T-helper 2 cell treated with Interferon-gamma antibody and Interleukin-4, amounts not matched to agents 5 μg/mL and 100 μg/mL, for 36 hours (primary cell): ENCODE results near the gene CTH.

Source experiments
- DNase-seq: peaks from one replicate; pipeline ENCODE4 v3.0.0; 2021; ENCODE audit warnings: low spot score
- H3K27ac Mint-ChIP-seq: one replicate; pipeline ENCODE4 v1.8.0; 2021; ENCODE audit warnings: mild to moderate bottlenecking, mixed read lengths
- H3K27me3 Mint-ChIP-seq: one replicate; pipeline ENCODE4 v1.8.0; 2021; ENCODE audit warnings: low read depth, mixed read lengths
- H3K36me3 Mint-ChIP-seq: one replicate; pipeline ENCODE4 v1.8.0; 2021; ENCODE audit warnings: low read depth, mixed read lengths
- H3K4me1 Mint-ChIP-seq: one replicate; pipeline ENCODE4 v1.8.0; 2021; ENCODE audit warnings: low read depth, mixed read lengths
- H3K4me3 Mint-ChIP-seq: one replicate; pipeline ENCODE4 v1.8.0; 2022; ENCODE audit warnings: mild to moderate bottlenecking, moderate library complexity, mixed read lengths
- H3K9me3 Mint-ChIP-seq: one replicate; pipeline ENCODE4 v1.8.0; 2021; ENCODE audit warnings: mixed read lengths

CTH gene

DNA sequence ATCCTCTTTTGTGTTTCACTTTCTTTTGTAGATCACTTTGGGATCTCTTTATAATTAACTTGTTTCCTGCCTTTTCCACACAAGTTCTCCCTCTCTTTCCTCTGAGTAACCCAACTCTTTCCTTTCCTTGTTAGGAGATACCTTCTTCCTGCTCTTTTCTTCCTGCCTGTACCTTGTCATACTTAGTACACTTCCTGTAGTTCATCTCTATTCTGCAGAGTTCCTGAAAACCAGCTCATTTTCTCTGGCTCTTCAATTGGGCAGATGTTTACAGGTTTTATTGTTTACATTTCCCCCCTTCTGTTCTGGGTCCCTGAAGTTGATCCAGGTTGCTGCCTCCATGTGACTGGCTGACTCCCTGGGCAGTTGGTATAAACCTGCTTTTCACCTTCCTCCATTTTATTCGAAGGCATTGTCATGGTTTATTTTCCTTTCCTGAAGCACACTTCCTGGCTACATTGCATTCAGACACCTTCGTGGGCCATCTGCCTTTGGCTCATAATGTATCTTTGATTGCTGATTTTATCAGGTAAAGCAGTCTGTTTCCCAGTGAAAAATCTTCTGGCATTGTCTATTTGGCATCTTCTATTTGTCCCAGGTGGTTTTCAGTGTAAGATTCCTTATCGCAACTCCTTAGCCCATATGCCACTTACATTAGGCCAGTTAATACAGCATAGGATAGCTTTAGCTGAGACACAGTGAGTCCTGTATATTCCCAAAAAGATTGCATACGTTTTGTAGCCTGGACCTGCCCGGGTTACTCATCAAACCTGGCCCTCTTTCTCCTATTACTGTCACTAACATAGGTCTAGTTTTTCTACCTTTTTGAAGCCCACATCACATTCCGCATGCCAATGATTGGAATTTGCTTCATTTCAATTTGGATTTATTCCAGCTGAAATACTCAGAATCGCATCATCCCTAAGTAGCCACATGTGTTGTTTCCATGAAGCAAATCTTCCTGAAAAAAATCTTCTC lies 15.4 kb downstream of the CTH start:
- DNase-seq, result no peak
- H3K27ac Mint-ChIP-seq, result peak overlapping the region; percentile 68
- H3K4me3 Mint-ChIP-seq, result no peak overlapping the region
- H3K36me3 Mint-ChIP-seq, result peaks cover 25% of the 10 kb centered on the region
- no peaks in the 10 kb centered on the region for H3K9me3 Mint-ChIP-seq
- peaks cover 14% of the 10 kb centered on the region for H3K4me1 Mint-ChIP-seq
- H3K27me3 Mint-ChIP-seq, result no peaks in the 10 kb centered on the region

DNA sequence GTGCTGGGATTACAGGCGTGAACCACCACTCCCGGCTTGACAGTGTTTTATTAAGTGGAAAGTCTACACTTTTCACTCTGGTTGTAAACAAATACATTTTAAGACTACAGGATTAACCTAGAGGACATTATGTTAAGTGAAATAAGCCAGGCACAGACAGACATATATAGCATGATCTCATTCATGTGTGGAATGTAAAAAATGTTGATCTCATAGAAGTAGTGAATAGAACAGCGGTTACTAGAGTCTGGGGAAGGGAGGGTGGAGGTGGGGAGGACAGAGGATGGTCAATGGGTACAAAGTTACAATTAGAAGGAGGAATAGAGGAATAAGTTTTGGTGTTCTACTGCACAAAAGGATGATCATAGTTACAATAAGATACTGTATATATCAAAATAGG lies 16.9 kb downstream of the CTH start:
- Mint-ChIP-seq H3K36me3 (peaks cover 31% of the 10 kb centered on the region), H3K27ac (no peak overlapping the region), H3K9me3 (no peaks in the 10 kb centered on the region), H3K27me3 (no peaks in the 10 kb centered on the region), H3K4me1 (peaks cover 14% of the 10 kb centered on the region), H3K4me3 (no peak overlapping the region)
- DNase-seq, result no peak

DNA sequence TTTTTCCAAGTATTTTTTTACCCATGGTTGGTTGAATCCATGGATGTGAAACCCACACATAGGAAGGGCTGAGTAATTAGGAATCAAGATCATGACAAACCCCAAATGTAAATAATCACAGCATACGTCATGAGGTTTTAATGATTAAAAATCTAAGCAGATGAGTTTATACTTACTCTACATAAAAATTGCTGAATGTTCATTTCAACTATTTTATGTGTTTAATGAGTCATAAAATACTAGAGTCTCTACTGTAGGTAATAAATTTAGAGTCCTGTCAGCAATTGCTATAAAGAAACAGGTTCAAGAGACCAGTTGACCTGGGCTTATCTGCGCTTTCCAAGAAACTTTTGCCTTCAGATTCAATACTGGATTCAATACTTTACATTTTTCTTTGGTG lies 18.2 kb downstream of the CTH start:
- DNase-seq, result no peak
- Mint-ChIP-seq H3K4me3 (no peak overlapping the region), H3K36me3 (peaks cover 30% of the 10 kb centered on the region), H3K27me3 (no peaks in the 10 kb centered on the region), H3K9me3 (no peaks in the 10 kb centered on the region), H3K27ac (no peak overlapping the region), H3K4me1 (peaks cover 14% of the 10 kb centered on the region)

DNA sequence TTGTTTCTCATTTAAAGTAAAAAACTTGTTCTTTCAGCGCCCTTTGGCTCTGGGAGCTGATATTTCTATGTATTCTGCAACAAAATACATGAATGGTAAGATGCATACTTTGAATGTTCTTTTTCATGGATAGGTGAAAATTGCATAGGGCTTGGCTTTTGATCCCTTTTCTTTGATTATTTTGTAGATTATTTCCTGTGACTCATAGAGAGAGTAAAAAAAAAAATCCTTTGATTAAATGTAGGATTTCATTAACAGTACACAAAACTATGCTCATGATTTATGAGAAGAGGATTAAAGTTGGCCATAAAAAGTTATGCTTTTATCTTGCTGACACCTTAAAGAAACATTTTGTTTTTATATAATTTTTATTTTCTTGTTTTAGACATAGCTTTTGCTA lies 18.7 kb downstream of the CTH start:
- DNase-seq, result no peak
- H3K27ac Mint-ChIP-seq, result no peak overlapping the region
- H3K4me3 Mint-ChIP-seq, result no peak overlapping the region
- peaks cover 30% of the 10 kb centered on the region for H3K36me3 Mint-ChIP-seq
- peaks cover 14% of the 10 kb centered on the region for H3K4me1 Mint-ChIP-seq
- H3K9me3 Mint-ChIP-seq, result no peaks in the 10 kb centered on the region
- no peaks in the 10 kb centered on the region for H3K27me3 Mint-ChIP-seq

DNA sequence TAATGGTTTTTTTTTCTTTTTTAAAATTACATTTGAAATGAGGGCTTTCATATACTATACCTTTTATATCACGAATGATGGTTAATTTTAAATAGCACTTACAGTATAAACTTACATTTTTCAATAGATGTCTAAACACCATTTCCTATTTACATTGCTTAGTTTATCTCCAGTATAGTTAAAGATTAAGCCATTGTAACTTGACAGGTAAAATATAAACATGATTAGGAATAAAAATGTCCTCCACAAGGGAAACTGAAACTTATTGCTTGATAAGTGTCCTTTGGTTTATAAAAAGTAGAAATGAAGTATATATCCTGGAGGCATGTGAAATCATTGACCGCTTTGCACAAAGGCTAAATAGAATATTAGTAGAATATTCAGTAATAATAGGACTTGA lies 20.2 kb downstream of the CTH start:
- H3K36me3 Mint-ChIP-seq, result peaks cover 29% of the 10 kb centered on the region
- H3K4me1 Mint-ChIP-seq, result peaks cover 7% of the 10 kb centered on the region
- H3K4me3 Mint-ChIP-seq, result no peak overlapping the region
- H3K27ac Mint-ChIP-seq, result no peak overlapping the region
- no peak for DNase-seq
- no peaks in the 10 kb centered on the region for H3K27me3 Mint-ChIP-seq
- no peaks in the 10 kb centered on the region for H3K9me3 Mint-ChIP-seq

DNA sequence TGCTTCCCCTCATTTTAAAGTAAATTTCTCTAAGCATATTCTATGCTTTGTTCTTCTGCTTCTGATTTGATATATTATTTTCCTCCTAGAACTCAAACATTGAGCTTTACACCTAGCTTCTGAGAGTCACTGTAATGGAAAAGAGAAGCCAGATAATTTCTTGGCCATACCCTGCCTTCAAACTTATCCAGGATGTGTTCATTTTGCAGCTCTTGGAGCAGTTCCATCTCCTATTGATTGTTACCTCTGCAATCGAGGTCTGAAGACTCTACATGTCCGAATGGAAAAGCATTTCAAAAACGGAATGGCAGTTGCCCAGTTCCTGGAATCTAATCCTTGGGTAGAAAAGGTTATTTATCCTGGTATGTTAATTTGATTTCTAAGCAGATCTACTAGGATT lies 20.8 kb downstream of the CTH start:
- Mint-ChIP-seq H3K27ac (no peak overlapping the region), H3K9me3 (no peaks in the 10 kb centered on the region), H3K4me3 (no peak overlapping the region), H3K27me3 (no peaks in the 10 kb centered on the region), H3K36me3 (peaks cover 29% of the 10 kb centered on the region), H3K4me1 (peaks cover 7% of the 10 kb centered on the region)
- no peak for DNase-seq

DNA sequence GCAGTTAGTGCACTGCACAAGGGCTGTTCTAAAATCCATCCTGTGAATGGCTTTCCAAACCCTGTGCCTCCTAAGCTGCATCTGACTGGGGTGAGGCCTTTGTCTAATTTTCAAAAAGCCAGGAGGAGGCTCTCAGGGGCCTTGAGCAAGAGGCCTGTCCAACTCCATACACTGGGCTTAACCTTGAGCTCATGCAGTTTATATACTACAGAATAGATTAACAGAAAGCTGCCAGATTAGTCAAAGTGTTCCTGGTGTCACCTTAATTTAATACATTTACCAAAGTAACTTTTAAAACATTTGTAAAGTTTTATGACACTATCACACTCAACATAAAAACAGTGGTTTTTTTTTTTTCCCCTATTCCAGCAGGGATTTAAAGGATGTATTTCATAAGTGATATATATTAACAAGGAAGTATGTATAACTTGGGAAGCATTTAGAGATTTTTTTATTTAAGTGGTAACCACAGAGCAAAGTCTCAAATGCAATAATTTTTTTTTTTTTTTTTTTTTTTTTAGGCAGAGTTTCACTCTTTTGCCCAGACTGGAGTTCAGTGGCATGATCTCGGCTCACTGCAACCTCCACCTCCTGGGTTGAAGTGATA lies 23.3 kb downstream of the CTH start:
- no peak for DNase-seq
- Mint-ChIP-seq H3K27ac (no peak overlapping the region), H3K27me3 (no peaks in the 10 kb centered on the region), H3K4me3 (no peak overlapping the region), H3K4me1 (peaks cover 5% of the 10 kb centered on the region), H3K9me3 (no peaks in the 10 kb centered on the region), H3K36me3 (peaks cover 21% of the 10 kb centered on the region)

DNA sequence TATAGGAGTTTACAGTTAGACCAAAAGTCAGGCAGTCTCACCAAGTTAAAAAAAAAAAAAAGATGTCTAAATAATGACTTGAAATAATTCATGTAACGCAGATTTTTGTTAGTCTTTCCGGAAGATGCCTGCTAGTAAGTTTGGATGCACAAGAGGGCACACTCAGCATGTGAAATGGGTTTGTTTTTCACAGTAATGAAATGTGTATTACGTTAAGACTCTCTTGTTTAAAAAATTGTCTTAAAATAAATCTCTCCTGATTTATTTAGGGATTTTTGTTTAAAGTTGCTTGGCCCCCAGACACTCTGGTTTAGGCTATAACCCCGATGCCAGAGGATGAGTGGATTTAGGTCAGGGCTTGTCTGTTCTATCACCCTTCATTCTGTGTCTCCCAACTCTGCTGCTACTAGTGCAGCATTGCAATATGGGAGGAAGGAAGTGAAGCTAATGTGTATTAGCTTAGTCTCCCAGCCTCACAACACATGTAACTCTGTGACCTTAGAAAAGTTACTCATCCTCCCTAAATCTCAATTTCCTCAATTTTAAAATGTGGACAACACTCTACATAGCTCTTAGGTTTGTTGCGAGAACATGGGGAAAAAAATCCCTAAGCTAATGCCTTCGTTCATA lies 25.7 kb downstream of the CTH start:
- DNase-seq, result no peak
- H3K4me3 Mint-ChIP-seq, result no peak overlapping the region
- peaks cover 22% of the 10 kb centered on the region for H3K36me3 Mint-ChIP-seq
- H3K4me1 Mint-ChIP-seq, result peaks cover 3% of the 10 kb centered on the region
- H3K9me3 Mint-ChIP-seq, result no peaks in the 10 kb centered on the region
- no peaks in the 10 kb centered on the region for H3K27me3 Mint-ChIP-seq
- H3K27ac Mint-ChIP-seq, result no peak overlapping the region

DNA sequence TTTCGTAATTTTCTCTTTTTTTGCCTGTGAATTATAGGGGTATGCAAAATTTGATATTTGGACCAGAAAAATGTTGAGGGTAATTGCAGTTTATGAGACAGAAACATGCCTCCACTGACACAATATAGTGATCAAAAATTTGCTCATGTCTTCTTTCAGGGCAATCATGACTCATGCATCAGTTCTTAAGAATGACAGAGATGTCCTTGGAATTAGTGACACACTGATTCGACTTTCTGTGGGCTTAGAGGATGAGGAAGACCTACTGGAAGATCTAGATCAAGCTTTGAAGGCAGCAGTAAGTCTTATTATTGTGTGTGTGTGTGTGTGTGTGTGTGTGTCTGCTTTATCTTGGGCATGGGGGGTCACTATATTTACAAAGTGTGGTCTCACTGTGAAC lies 27.5 kb downstream of the CTH start:
- H3K4me1 Mint-ChIP-seq, result peaks cover 3% of the 10 kb centered on the region
- H3K27ac Mint-ChIP-seq, result no peak overlapping the region
- no peaks in the 10 kb centered on the region for H3K9me3 Mint-ChIP-seq
- H3K36me3 Mint-ChIP-seq, result peaks cover 16% of the 10 kb centered on the region
- H3K4me3 Mint-ChIP-seq, result no peak overlapping the region
- DNase-seq, result peak; percentile 23
- H3K27me3 Mint-ChIP-seq, result no peaks in the 10 kb centered on the region

DNA sequence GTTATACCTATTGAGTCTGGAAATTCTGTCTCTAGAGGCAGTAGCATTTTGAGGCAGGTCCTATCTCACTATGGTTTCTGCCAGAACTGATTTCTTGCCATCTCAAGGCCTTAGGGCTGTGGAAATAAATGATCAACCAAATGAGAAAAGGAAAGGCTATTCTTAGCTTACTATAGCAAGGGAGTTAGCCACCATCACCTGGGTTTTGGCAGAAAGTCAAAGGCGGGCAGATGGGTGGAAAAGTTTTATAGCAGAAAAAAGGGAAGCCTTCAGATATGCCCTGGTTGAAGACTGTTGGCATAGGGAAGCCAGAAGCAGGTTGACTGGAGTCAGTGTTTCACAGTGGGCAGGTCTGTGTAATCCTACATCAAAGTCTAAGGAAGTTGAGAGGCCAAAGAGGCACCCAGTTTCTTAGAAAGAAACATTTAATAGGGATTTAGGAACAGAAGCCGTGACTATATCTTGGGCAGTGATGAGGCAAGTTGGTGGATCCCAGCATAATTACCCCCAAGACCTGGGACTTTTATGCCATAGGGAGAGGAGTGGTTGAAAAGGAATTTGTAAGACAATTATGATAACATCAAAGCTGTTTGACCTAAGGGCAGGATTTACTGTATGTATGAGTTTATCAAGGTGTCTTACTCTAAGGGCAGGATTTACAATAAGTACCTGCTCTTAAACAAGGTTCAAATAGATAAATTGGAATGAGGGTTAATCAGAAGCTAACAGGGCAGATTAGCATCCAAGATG lies 29.7 kb downstream of the CTH start:
- no peak for DNase-seq
- H3K9me3 Mint-ChIP-seq, result no peaks in the 10 kb centered on the region
- peaks cover 8% of the 10 kb centered on the region for H3K36me3 Mint-ChIP-seq
- no peak overlapping the region for H3K27ac Mint-ChIP-seq
- peaks cover 3% of the 10 kb centered on the region for H3K4me1 Mint-ChIP-seq
- H3K4me3 Mint-ChIP-seq, result no peak overlapping the region
- no peaks in the 10 kb centered on the region for H3K27me3 Mint-ChIP-seq

DNA sequence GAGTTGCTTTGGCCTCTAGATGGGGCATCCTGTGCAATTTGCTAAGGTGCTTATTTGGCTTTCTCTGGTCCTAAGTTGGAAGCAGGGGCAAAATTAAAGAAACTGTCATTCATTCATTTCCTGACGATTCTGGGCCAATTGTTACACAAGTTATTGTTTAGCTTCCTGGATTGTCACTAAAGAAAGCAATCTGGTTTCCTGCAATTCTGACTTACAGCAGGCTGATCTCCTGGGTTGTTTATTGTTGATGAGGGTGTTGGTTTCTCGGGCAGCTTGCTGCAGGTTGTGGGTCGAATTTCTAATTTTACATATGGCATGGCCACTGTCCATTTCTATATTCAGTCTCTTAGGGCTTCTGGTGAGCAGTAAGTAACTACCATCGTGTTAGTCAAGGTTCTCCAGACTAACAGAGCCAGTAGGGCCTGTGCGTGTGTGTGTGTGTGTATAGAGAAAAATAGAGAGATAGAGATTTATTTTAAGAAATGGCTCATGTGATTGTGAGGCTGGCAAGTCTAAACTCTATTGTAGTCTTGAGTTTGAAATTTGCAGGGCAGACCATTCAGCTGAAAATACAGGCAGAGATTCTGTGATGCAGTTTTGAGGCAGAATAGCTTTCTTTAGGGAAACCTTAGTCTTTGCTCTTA lies 30.4 kb downstream of the CTH start:
- Mint-ChIP-seq H3K4me1 (peaks cover 3% of the 10 kb centered on the region), H3K9me3 (no peaks in the 10 kb centered on the region), H3K4me3 (no peak overlapping the region), H3K27ac (no peak overlapping the region), H3K27me3 (no peaks in the 10 kb centered on the region), H3K36me3 (peaks cover 8% of the 10 kb centered on the region)
- DNase-seq, result no peak

DNA sequence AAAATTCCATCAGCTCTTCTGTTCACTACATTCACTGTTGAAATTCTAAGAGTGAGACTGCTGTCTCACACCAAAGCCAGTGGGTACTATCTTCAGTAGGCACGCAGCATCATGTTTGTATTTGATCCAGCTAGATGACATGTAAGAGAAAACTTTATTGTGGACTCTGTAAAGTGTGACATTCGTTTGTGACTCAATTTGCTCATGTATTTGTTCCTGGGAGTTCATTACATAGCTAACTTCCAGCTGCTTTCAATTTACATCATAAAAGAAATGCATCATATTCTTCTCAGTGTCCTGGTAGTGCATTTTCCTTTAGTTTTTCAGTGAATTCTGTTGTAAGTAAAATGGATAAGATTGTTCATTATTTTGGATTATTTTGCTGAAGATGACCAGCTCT lies 31.4 kb downstream of the CTH start:
- H3K4me1 Mint-ChIP-seq, result peaks cover 3% of the 10 kb centered on the region
- no peak overlapping the region for H3K4me3 Mint-ChIP-seq
- no peak overlapping the region for H3K27ac Mint-ChIP-seq
- no peaks in the 10 kb centered on the region for H3K27me3 Mint-ChIP-seq
- no peaks in the 10 kb centered on the region for H3K9me3 Mint-ChIP-seq
- DNase-seq, result no peak
- H3K36me3 Mint-ChIP-seq, result peaks cover 8% of the 10 kb centered on the region

DNA sequence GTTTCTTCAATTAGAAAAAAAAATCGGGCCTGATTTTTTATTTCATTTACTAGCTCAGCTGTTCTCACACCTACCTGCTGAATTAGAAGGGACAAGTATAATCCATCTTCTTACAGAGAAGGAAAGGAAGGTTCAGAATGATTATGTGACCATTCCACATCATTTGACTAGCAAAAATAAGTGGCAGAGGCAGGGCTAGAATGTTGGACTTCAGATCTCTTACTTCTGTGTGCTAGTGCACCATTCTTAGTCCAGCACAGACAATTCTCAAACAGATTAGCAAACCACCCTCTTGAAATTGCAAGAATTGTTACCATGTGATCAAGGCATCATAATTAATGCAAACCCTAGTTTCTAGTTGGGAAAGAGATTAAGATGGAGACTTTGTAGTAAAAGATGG lies 32.7 kb downstream of the CTH start:
- H3K4me1 Mint-ChIP-seq, result peaks cover under 1% of the 10 kb centered on the region

More for the DNA sequence above, 32.7 kb downstream of the CTH start:
- no peak overlapping the region for H3K27ac Mint-ChIP-seq
- peaks cover 5% of the 10 kb centered on the region for H3K36me3 Mint-ChIP-seq
- no peak for DNase-seq
- H3K4me3 Mint-ChIP-seq, result no peak overlapping the region
- no peaks in the 10 kb centered on the region for H3K27me3 Mint-ChIP-seq
- H3K9me3 Mint-ChIP-seq, result no peaks in the 10 kb centered on the region
